ENCODE data around the gene GAS6.

DNA sequence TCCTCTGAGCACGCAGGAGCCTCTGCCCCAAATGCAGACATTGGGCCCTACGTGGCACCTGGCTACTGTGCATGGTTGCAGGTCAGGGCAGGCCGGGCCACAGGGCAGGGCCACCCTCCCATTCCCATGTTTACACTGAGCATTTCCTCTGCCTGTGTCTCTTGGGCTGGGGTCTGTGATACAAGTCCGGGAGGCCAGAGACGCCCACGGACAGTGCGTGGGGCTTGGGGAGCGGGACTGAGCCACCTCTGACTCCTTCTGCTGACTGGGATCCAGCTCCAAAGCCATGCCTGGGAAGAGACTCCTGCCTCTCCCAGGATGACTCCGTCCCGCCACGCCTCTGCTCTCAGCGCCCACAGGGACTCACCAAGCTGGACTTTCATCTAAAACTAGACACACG, 18.8 kb downstream of the GAS6 start:
- TF ChIP-seq, protein P1, sequence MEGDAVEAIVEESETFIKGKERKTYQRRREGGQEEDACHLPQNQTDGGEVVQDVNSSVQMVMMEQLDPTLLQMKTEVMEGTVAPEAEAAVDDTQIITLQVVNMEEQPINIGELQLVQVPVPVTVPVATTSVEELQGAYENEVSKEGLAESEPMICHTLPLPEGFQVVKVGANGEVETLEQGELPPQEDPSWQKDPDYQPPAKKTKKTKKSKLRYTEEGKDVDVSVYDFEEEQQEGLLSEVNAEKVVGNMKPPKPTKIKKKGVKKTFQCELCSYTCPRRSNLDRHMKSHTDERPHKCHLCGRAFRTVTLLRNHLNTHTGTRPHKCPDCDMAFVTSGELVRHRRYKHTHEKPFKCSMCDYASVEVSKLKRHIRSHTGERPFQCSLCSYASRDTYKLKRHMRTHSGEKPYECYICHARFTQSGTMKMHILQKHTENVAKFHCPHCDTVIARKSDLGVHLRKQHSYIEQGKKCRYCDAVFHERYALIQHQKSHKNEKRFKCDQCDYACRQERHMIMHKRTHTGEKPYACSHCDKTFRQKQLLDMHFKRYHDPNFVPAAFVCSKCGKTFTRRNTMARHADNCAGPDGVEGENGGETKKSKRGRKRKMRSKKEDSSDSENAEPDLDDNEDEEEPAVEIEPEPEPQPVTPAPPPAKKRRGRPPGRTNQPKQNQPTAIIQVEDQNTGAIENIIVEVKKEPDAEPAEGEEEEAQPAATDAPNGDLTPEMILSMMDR (IDR thresholded peaks at IDR 0.05): no peak
- no peak for TF ChIP-seq POLR2A (IDR thresholded peaks at IDR 0.05)
